Inflammatory macrophage (primary cell): ENCODE results near the gene ZNF428.
"Not testable (repeated sequence)": the region's sequence is repeated elsewhere in the genome, so short reads cannot be mapped to it uniquely, and the experiment has no call there.

ENCODE experiments used
- DNase-seq, 2 donors: peaks; one replicate each; pipeline ENCODE4 v3.0.0-alpha.2; 2020 to 2022

Gene ZNF428

DNA sequence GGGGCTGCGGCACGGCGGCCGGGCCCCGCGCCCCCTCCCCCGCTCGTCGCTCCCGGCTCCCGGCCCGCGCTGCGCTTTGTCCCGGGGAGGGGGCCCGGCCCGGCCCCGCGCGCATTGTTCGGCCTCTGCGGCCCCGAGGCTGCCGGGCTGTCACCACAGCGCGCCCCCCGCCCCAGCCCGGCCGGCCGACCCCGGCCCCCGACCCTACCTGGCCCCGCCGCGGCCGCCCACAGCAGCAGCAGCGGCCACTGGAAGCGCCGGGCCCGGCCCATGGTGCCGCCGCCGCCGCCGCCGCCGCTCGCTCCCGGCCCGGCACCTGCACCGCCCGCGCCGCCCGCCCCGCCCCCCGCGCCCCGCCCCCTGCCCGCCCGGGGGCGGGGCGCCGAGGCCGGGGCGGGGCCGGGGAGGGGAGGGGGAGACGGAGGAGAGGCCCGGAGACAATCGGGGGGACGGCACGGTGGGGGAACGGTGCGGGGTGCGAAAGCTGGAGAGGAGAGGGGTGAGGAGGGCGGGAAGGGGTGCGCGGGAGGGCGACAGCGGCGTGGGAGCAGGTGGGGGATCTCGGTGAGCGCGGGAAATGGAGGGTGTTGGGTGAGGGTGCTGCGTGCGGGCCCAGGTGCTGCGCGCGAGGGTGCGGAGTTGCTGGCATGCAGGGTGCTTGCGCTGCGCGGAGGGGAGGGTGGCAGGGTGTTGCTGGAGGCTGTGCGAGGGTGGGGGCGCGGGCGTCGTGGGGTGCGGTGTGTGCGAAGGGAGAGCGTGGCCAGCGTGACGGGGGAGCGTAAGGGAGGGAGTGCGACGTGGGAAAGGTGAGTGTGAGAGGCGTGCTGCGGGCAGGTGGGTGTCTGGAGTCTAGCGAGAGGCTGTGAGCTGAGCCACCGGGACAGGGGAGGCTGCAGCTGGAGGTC, 20.3 kb upstream of the ZNF428 start, which contains the start of gene CADM4:
CADM4 (minus strand) TSS at position 332 of the 905 bp plus-strand sequence; CDS start at position 272, 60 bp downstream.
- DNase-seq, result no peak

- DNase-seq, result no peak
These were observed 19.6 kb upstream of the ZNF428 start for GRCh38 chr19:43638995-43639518.

DNA sequence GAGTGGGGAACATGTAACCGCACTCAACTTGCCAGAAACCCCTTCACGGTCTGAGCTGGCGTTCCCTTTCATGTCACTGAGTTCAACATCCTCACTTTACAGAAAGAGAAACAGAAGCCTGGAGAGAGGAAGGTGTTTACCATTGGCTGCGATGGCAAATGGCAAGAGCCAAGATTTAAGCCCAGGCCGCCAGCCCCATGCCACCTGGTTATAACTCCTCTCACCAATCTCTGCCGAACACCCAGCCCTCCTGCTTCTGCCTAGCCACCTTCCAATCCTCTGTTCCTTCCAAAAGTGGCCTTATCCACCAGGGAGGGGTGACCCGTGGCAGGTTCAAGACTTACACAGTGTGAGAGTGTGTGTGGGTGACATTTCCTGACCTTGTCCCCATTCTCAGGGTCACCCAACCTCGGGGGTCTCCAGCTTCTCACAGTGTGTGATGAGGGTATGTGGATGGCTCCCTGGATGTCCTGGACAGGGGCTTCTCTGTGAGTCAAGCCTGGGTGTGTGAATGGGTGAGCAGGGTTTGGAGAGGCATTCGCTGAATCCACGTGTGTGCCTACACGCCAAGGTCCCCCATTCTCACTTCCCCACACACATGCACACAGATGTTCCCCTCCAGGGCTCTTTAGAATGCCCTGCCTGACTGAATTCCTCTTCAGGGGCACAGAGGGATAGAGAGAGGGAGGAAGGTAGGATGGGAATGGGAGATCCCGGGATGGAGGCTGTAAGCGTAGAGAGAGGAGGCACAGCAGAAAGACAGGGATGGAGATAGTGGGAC, 19.0 kb upstream of the ZNF428 start:
- DNase-seq, result no peak

DNA sequence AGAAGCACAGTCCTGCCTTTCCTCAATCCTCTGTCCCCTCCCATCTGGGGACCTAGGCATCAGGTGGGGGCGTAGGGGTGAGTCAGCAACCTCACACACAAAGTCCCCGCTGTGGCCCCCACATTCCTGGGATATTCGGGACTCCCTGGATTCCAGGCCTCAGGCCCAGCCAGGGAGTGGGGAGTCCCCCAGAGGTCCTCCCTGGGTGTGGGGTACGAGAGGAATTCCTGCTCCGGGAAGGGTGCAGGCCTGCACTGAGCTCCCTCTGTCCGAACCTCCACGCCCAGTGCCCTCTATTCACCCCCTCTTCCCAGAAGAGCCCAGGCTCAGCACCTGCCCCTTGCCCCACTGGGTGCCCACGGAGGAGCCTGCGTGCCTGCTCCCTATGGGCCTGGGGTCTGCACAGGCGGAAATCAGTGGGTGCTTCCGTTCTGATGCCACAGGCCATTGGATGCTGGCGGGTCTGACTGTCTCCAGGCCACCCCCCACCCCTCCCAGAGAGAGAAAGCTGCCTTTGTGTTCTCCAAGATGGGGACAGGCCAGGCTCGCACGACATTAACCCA, 16.8 kb upstream of the ZNF428 start:
- DNase-seq, result no peak

GRCh38 chr19:43635561-43635940, 16.1 kb upstream of the ZNF428 start:
- not testable (repeated sequence) for DNase-seq

DNA sequence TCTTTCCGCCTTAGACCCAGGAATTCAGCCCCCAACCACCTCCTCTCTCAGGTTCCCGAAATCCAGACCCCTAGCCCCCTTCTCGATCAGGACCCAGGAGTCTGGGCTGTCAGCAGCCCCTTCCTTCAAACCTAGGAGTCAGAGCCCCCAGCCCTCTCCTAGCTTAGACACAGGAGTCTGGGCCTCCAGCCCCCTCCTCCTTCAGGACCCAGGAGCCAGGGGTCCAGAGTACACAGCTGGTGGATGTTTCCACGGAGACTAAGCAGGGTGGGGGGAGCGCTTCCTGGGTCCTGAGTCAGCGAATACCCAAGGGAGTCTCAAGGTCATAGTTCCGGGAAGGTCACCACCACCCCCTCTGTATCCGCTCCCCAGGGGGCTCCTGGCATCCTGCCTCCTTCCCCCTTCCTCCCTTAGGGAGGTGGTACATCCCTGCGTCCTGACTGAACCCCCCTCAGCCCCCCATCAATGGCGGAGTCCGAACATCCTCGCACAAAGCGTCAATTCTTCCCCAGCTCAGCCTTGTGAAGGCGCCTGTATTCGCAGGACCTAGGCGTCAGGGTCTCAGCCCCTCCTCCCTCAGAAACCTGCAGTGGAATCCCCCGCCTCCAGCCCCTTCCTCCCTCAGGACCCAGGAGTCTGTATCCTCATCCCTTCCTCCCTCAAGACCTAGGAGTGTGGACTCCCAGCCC, 15.6 kb upstream of the ZNF428 start:
- DNase-seq, result no peak

- DNase-seq, result no peak
These were observed 15.1 kb upstream of the ZNF428 start for GRCh38 chr19:43634506-43634871.

- DNase-seq, result no peak
These were observed 14.6 kb upstream of the ZNF428 start for GRCh38 chr19:43634068-43634467.

DNA sequence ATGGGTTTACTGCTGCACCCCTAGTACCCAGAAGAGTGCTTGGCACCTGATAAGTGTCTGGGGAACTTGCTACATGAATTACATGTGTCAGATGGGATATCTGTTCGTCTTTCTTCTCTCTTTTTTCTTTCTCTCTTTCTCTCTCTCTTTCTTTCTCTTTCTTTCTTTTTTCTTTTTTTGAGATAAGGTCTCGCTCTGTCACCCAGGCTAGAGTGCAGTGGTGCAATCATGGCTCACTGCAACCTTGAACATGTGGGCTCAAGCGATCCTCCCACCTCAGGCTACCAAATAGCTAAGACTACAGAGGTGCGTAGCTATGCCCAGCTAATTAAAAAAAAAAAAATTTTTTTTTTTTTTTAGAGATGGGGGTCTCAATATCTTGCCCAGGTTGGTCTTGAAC, 14.1 kb upstream of the ZNF428 start:
- no peak for DNase-seq

- DNase-seq, result no peak
These were observed 12.1 kb upstream of the ZNF428 start for GRCh38 chr19:43631491-43631890.

GRCh38 chr19:43628646-43629326, 9.4 kb upstream of the ZNF428 start:
- no peak for DNase-seq

DNA sequence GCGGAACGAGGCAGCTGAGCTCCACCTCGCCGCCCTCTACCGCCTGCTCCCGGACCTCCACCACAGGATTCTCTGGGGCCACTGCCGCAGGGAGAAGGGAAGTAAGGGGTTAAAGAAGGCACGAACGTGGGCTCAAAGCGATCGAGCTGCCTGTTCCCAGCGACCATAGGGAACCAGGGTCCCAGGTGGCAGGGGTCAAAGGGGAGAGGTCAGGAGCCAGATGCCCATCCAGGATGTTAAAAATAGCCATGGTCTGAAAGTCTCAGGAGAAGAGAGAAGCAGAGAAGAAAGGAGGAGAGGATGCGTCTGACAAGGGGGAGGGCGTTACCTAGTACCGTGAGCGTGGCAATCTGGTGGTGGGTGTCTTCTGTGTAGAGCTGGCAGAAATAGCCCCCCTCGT, 7.4 kb upstream of the ZNF428 start:
- no peak for DNase-seq

- peak; percentile 62 to 64 for DNase-seq
These were observed 6.6 kb upstream of the ZNF428 start for GRCh38 chr19:43625918-43626579.

DNA sequence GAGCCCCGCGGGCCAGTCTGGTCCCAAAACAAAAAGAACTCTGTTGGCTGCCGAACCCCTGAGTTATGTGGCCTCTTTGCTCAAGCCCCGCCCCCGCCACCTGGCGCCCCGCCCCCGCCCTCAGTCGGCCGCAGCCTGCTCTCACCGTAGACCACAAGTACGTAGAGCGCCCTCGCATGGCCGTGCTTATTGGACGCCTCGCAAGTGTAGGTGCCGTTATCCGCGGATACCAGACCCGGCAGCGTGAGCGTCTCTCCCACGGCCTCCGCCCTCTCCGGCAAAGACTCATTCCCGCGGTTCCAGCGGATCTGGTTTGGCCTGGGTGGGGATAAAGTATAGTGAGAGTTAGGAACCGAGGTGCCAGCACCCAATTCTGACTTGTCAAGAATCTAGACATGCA, 5.5 kb upstream of the ZNF428 start:
- DNase-seq, result peak; percentile 45 to 63

GRCh38 chr19:43623889-43624670, 4.7 kb upstream of the ZNF428 start:
- no peak for DNase-seq

GRCh38 chr19:43622956-43623355, 3.5 kb upstream of the ZNF428 start:
- no peak for DNase-seq

GRCh38 chr19:43622070-43622469, 2.6 kb upstream of the ZNF428 start:
- DNase-seq, result no peak

DNA sequence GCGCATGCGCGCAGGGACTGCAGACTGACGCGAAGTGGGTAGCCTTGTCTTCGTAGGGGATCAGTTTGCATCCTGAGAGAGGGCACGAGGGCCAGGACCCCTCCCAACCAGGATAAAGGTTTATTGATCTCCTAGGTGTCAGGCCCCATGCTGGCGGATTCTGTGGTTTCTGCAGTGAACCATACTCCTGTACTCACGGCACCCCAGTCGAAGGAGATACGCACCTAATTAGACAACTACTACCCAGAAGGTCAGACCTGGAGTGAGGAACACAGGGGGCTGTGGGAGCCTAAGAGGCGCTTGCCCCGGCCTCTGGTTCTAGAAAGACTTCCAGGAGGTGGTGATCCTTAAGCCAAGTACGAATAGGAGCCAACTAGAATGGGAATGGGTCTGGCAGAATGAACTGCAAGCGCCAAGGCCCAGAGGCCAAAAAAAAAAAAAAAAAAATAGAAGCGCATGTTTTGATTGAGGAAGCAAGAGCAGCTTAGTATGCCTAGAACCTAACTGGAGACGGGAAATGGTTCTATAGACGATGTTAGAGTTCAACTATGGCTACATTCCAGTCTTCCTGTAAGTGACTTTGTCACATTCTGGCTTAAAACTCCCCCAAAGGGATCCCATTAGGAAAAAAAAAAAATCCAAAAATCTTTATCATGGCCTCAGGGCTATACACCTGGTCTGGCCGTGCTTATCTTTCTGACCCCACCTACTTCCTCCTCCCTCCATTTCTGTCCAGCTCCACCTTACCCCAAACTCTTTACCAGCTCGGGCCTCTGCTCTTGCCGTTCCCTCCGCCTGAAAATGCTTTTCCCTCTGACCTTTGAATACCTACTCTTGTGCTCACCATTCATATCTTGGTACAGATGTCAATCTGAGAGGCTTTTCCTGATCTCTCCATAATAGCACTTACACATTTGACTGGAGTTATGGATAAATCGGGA, 902 bp upstream of the ZNF428 start:
- no peak for DNase-seq

DNA sequence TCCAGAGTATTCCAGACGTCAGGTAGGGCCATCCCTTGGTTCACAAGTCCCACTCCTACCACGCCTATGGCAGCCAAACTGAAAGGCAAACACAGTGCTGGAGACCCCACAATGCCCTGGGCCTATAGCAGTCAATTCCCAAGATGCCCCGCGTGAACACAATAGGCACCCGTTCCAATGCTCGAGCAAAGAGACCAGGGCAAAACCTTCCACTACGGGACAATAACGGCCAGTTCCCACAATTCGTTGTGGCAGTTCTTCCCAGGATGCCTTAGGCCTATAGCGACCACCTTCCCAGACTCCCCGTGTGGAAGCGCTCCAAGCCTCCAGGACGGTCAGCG, 538 bp downstream of the ZNF428 start:
- peak in 1 of 2 donors; percentile 30 for DNase-seq

DNA sequence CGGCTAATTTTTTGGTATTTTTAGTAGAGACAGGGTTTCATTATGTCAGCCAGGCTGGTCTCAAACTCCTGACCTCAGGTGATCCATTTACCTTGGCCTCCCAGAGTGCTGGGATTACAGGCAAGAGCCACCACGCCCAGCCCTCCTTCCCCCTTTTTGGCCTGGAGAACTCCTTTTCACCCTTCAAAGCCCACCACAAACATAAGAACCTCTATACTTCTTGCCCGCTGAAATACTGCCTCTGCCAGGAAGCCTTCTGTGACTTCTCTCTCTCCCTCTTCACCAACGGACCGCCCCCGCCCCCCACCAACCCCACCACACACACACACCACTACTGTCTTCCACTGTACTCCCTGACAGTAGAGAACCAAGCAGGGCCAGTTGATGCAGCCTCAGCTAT, 2.5 kb downstream of the ZNF428 start:
- DNase-seq, result no peak
